Neural progenitor cell (in vitro differentiated cells): Measurements from ENCODE around the gene ACOD1. TPM values are rescaled to one million over a fixed set of nuclear protein-coding genes. Genes with fewer than 3 reads are reported as not detected.
A peak's percentile ranks its signal among the peaks of the same experiment; 100 is the strongest.

ENCODE experiments used
- DNase-seq: peaks from one replicate; pipeline ENCODE4 v3.0.0-alpha.2; 2016; ENCODE audit warnings: low spot score
- H2AFZ ChIP-seq: fragments of 200-600 bp; sonication (generic); replicated peaks from 2 replicates; pipeline ENCODE4 v1.6.1; 2016; ENCODE audit warnings: antibody characterized with exemption
- H3F3A ChIP-seq: fragments of 200-600 bp; sonication (generic); 2 replicates; pipeline ENCODE4 v1.6.1; 2016; ENCODE audit warnings: antibody characterized with exemption, low read depth
- H3K27ac ChIP-seq: fragments of 200-600 bp; sonication (generic); 2 replicates; pipeline ENCODE4 v1.5.1; 2016; ENCODE audit warnings: mild to moderate bottlenecking
- H3K27me3 ChIP-seq: fragments of 200-600 bp; sonication (generic); 2 replicates; pipeline ENCODE4 v1.6.1; 2016; ENCODE audit warnings: mild to moderate bottlenecking, moderate library complexity
- H3K36me3 ChIP-seq: fragments of 200-600 bp; sonication (generic); 2 replicates; pipeline ENCODE4 v1.5.1; 2016
- H3K4me1 ChIP-seq: fragments of 200-600 bp; sonication (generic); 2 replicates; pipeline ENCODE4 v1.6.1; 2016; ENCODE audit warnings: mixed run types
- H3K4me2 ChIP-seq: fragments of 200-600 bp; sonication (generic); 2 replicates; pipeline ENCODE4 v1.6.1; 2016
- H3K4me3 ChIP-seq: fragments of 200-600 bp; sonication (generic); 2 replicates; pipeline ENCODE4 v1.5.1; 2016
- H3K79me2 ChIP-seq: fragments of 200-600 bp; sonication (generic); 2 replicates; pipeline ENCODE4 v1.6.1; 2016; ENCODE audit warnings: low read depth
- H3K9ac ChIP-seq: fragments of 200-600 bp; sonication (generic); 2 replicates; pipeline ENCODE4 v1.6.1; 2016
- H3K9me3 ChIP-seq: fragments of 200-600 bp; sonication (generic); 2 replicates; pipeline ENCODE4 v1.5.1; 2016; ENCODE audit warnings: low read depth
- H4K20me1 ChIP-seq: fragments of 200-600 bp; sonication (generic); 2 replicates; pipeline ENCODE4 v1.6.1; 2016; ENCODE audit warnings: low read depth
- H3K27ac Mint-ChIP-seq: 3 replicates; pipeline ENCODE4 v1.8.0; 2021; ENCODE audit warnings: mixed read lengths
- H3K27me3 Mint-ChIP-seq: 2 replicates; pipeline ENCODE4 v1.8.0; 2022; ENCODE audit warnings: low read depth, mild to moderate bottlenecking, inconsistent platforms, moderate library complexity, mixed read lengths; ENCODE audit not compliant: insufficient read depth
- H3K36me3 Mint-ChIP-seq: 3 replicates; pipeline ENCODE4 v1.8.0; 2021; ENCODE audit warnings: mixed read lengths
- H3K4me1 Mint-ChIP-seq: 3 replicates; pipeline ENCODE4 v1.8.0; 2021; ENCODE audit warnings: mixed read lengths
- H3K4me3 Mint-ChIP-seq: 3 replicates; pipeline ENCODE4 v1.8.0; 2021; ENCODE audit warnings: mild to moderate bottlenecking, moderate library complexity, mixed read lengths
- H3K9me3 Mint-ChIP-seq: 3 replicates; pipeline ENCODE4 v1.8.0; 2020; ENCODE audit warnings: mixed read lengths
- EZH2 ChIP-seq: fragments of 200-600 bp; sonication (generic); IDR thresholded peaks from 2 replicates; pipeline ENCODE4 v1.6.1; 2017; ENCODE audit warnings: antibody characterized with exemption, mild to moderate bottlenecking, moderate library complexity
- EZH2phosphoT487 ChIP-seq: fragments of 200-600 bp; sonication (generic); IDR thresholded peaks from 2 replicates; pipeline ENCODE4 v1.6.1; 2017; ENCODE audit warnings: antibody characterized with exemption
- total RNA-seq: library from RNA; depleted of rRNA; stranded (reverse); fragments of >200 nt; gene quantifications from 2 replicates; pipeline ENCODE4 v1.2.3, GENCODE V29; 2015; ENCODE audit warnings: low replicate concordance
- TF ChIP-seq, protein P1 (sequence below): fragments of 200-600 bp; sonication (generic); IDR thresholded peaks from 2 replicates; pipeline ENCODE4 v1.5.1; 2017; ENCODE audit warnings: antibody characterized with exemption, mild to moderate bottlenecking

ACOD1 gene
- total RNA-seq, 1 donor from 2014 or later = not detected

DNA sequence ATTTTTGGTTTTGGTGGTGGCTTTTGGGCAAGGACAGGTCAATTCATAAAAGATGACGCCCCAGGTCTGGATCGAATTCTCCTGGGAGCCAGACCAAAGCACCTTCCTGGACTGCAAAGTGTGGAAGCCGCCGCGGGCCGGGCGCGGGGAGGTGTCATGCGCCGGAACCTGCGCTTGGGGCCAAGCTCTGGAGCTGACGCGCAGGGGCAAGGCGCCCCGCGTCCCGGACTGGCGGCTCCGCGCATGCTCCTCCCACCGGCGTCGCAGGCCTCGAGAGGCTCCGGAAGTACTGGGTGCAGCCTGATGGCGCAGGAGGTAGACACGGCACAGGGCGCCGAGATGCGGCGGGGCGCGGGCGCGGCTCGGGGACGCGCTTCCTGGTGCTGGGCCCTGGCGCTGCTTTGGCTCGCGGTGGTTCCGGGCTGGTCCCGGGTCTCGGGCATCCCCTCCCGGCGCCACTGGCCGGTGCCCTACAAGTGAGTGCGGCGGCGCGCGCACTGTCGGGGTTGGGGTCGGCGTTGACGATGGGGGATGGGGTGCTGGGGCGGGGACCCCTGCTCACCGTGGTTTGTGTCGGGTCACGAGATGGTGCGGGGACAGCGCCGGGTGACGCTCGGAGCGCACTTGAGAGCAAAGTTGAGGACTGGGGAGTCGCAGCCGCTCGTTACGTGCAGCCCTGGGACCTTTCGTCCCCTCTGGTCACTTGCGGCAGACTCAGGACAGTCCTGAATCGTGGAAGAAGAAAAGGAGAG, 43.7 kb downstream of the ACOD1 start, which contains the start of gene CLN5:
Gene CLN5 (plus strand): TSS at position 286 of the 752 bp plus-strand sequence. CDS start 18 bp downstream, at position 304.
- DNase-seq = peak; percentile 94
- Histone ChIP-seq H3K79me2 (peaks cover 22% of the 10 kb centered on the region), H2AFZ (peak within 1 kb of the TSS; percentile 83), H4K20me1 (no peaks in the 10 kb centered on the region), H3K4me3 (peak within 1 kb of the TSS; percentile 83), H3K27me3 (peaks cover 2% of the 10 kb centered on the region), H3K4me1 (peaks cover 8% of the 10 kb centered on the region), H3K9ac (peak within 1 kb of the TSS; percentile 54), H3K4me2 (peak within 1 kb of the TSS; percentile 94), H3K36me3 (no peaks in the 10 kb centered on the region), H3K27ac (peak within 1 kb of the TSS; percentile 49), H3K9me3 (no peaks in the 10 kb centered on the region), H3F3A (peaks cover 7% of the 10 kb centered on the region)
- H3K36me3 Mint-ChIP-seq = peaks cover 10% of the 10 kb centered on the region
- peaks cover 17% of the 10 kb centered on the region for H3K4me1 Mint-ChIP-seq
- H3K4me3 Mint-ChIP-seq = peak within 1 kb of the TSS; percentile 98
- TF ChIP-seq, protein P1, sequence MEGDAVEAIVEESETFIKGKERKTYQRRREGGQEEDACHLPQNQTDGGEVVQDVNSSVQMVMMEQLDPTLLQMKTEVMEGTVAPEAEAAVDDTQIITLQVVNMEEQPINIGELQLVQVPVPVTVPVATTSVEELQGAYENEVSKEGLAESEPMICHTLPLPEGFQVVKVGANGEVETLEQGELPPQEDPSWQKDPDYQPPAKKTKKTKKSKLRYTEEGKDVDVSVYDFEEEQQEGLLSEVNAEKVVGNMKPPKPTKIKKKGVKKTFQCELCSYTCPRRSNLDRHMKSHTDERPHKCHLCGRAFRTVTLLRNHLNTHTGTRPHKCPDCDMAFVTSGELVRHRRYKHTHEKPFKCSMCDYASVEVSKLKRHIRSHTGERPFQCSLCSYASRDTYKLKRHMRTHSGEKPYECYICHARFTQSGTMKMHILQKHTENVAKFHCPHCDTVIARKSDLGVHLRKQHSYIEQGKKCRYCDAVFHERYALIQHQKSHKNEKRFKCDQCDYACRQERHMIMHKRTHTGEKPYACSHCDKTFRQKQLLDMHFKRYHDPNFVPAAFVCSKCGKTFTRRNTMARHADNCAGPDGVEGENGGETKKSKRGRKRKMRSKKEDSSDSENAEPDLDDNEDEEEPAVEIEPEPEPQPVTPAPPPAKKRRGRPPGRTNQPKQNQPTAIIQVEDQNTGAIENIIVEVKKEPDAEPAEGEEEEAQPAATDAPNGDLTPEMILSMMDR = no peak
- TF ChIP-seq EZH2 = peak; percentile 54
- no peaks in the 10 kb centered on the region for H3K9me3 Mint-ChIP-seq
- H3K27ac Mint-ChIP-seq = no peak within 1 kb of the TSS
- peaks cover 3% of the 10 kb centered on the region for H3K27me3 Mint-ChIP-seq

DNA sequence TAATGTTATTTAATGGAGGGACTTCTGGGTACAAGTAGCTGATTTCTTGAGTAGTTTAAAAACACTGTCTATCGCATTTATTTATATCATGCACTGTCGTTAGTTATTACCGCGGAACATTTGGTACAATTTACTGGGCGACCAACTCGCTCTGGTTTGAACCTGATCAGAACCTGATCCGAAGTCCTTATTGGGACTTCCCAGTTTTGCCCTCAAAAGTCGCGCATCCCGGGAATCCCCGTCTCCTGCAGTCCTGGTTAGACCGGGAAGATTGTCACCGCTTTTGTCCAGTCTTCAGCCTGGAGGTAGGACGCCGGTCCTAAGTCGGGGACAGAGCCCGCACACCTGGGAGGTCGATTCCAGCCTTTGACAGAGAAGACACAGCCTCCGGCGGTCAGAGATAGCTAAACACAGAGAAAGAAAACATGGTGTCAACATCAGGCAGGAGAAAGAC, 44.3 kb downstream of the ACOD1 start:
- peaks cover 11% of the 10 kb centered on the region for H3K36me3 Mint-ChIP-seq
- H3K27ac ChIP-seq = peak overlapping the region; percentile 49

DNA sequence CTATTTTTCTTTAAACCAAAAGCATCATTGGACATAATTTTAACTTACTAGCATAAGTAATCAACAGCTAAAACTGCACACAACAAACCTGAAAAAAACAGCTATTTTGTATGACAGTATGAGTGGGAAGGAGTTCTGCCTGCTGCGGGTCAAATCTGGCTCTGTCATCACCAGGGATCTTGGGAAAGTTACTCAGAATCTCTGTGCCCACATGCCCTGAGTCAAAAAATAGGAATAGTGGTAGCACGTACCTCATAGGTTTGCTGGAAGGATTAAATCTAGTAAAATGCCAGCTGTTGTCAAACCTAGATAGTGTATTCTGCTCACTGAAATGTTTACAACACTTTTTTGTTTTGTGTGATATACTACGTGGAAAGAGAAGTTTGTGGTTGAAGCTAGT, 44.7 kb downstream of the ACOD1 start:
- peak overlapping the region; percentile 94 for H3K4me2 ChIP-seq
- TF ChIP-seq EZH2phosphoT487 = no peak
- TF ChIP-seq EZH2 = no peak
- no peaks in the 10 kb centered on the region for H4K20me1 ChIP-seq
- no peak for DNase-seq
- Mint-ChIP-seq H3K4me3 (peak overlapping the region; percentile 98), H3K27ac (no peak overlapping the region), H3K36me3 (peaks cover 15% of the 10 kb centered on the region), H3K4me1 (peaks cover 17% of the 10 kb centered on the region), H3K9me3 (no peaks in the 10 kb centered on the region), H3K27me3 (peaks cover 3% of the 10 kb centered on the region)
- H3K36me3 ChIP-seq = no peaks in the 10 kb centered on the region
- H3F3A ChIP-seq = peaks cover 7% of the 10 kb centered on the region
- peaks cover 22% of the 10 kb centered on the region for H3K79me2 ChIP-seq
- H3K4me3 ChIP-seq = peak overlapping the region; percentile 83
- no peak overlapping the region for H2AFZ ChIP-seq
- H3K4me1 ChIP-seq = peaks cover 8% of the 10 kb centered on the region
- no peaks in the 10 kb centered on the region for H3K27me3 ChIP-seq
- no peaks in the 10 kb centered on the region for H3K9me3 ChIP-seq
- H3K9ac ChIP-seq = peak overlapping the region; percentile 54
- H3K27ac ChIP-seq = no peak overlapping the region

More for the DNA sequence above, 44.3 kb downstream of the ACOD1 start:
- Mint-ChIP-seq H3K9me3 (no peaks in the 10 kb centered on the region), H3K4me1 (peaks cover 17% of the 10 kb centered on the region), H3K27me3 (peaks cover 3% of the 10 kb centered on the region), H3K4me3 (peak overlapping the region; percentile 98), H3K27ac (no peak overlapping the region)
- TF ChIP-seq, protein P1 = no peak
- TF ChIP-seq EZH2 = peak; percentile 26
- H3K9me3 ChIP-seq = no peaks in the 10 kb centered on the region
- H3K27me3 ChIP-seq = no peaks in the 10 kb centered on the region
- H4K20me1 ChIP-seq = no peaks in the 10 kb centered on the region
- H3K4me3 ChIP-seq = peak overlapping the region; percentile 83
- H3K36me3 ChIP-seq = no peaks in the 10 kb centered on the region
- peak; percentile 60 for DNase-seq
- H2AFZ ChIP-seq = peak overlapping the region; percentile 83
- H3K4me2 ChIP-seq = peak overlapping the region; percentile 94
- H3F3A ChIP-seq = peaks cover 7% of the 10 kb centered on the region
- H3K9ac ChIP-seq = peak overlapping the region; percentile 54
- peaks cover 22% of the 10 kb centered on the region for H3K79me2 ChIP-seq
- H3K4me1 ChIP-seq = peaks cover 8% of the 10 kb centered on the region

DNA sequence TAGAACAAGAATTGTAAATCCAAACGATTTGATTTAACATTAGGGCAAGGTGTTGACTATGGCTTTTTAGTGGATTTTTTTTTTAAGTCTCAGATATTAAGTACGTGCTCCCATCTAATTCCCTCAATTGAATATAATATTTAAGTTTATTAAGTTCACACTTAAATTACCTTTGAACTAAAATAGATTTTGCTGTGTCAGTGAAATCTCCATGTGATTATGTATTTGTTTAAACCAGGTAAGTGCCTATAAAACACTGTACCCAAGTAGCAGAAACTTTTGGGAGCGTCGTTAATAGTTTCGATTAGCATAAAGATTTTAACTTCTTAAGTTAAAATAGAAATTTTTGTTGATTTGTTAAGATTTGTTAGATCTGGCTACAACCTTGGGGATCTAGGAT, 45.2 kb downstream of the ACOD1 start:
- Histone ChIP-seq H3K4me2 (peak overlapping the region; percentile 94), H3K9me3 (no peaks in the 10 kb centered on the region), H3K79me2 (peaks cover 22% of the 10 kb centered on the region), H3K4me1 (peaks cover 8% of the 10 kb centered on the region), H3K27ac (no peak overlapping the region), H3F3A (peaks cover 7% of the 10 kb centered on the region), H3K9ac (no peak overlapping the region), H4K20me1 (no peaks in the 10 kb centered on the region), H3K36me3 (no peaks in the 10 kb centered on the region), H2AFZ (no peak overlapping the region), H3K27me3 (no peaks in the 10 kb centered on the region), H3K4me3 (peak overlapping the region; percentile 83)
- H3K36me3 Mint-ChIP-seq = peaks cover 18% of the 10 kb centered on the region
- TF ChIP-seq EZH2 = no peak
- no peak for TF ChIP-seq EZH2phosphoT487
- TF ChIP-seq, protein P1 = no peak
- peak overlapping the region; percentile 98 for H3K4me3 Mint-ChIP-seq
- no peak overlapping the region for H3K27ac Mint-ChIP-seq
- no peaks in the 10 kb centered on the region for H3K9me3 Mint-ChIP-seq
- no peak for DNase-seq
- H3K4me1 Mint-ChIP-seq = peaks cover 17% of the 10 kb centered on the region
- H3K27me3 Mint-ChIP-seq = peaks cover 3% of the 10 kb centered on the region
